ENCODE data around the gene SLC35F2.

SLC35F2 gene

GRCh38 chr11:107787733-107788132 lies 70.9 kb downstream of the SLC35F2 start:
- no peaks in the 10 kb centered on the region for H3K27me3 ChIP-seq
- no peak for DNase-seq
- no peak for TF ChIP-seq CTCF (IDR thresholded peaks at IDR 0.05; ENCODE audit: low read depth, low read length)

GRCh38 chr11:107785401-107785800 lies 73.2 kb downstream of the SLC35F2 start:
- H3K4me3 ChIP-seq (ENCODE audit: low read depth, low read length), result no peak overlapping the region
- DNase-seq, result no peak
- no peak for TF ChIP-seq CTCF (IDR thresholded peaks at IDR 0.05; ENCODE audit: low read depth, low read length)
- H3K27me3 ChIP-seq, result no peaks in the 10 kb centered on the region
- no peaks in the 10 kb centered on the region for H3K36me3 ChIP-seq
- no peaks in the 10 kb centered on the region for H3K4me1 ChIP-seq
- no peaks in the 10 kb centered on the region for H3K9me3 ChIP-seq

More at GRCh38 chr11:107787733-107788132, 70.9 kb downstream of the SLC35F2 start:
- no peaks in the 10 kb centered on the region for H3K9me3 ChIP-seq
- no peaks in the 10 kb centered on the region for H3K4me1 ChIP-seq
- H3K4me3 ChIP-seq (ENCODE audit: low read depth, low read length), result no peak overlapping the region
- no peaks in the 10 kb centered on the region for H3K36me3 ChIP-seq

GRCh38 chr11:107783121-107783520 lies 75.5 kb downstream of the SLC35F2 start:
- TF ChIP-seq CTCF (IDR thresholded peaks at IDR 0.05; ENCODE audit: low read depth, low read length), result no peak
- Histone ChIP-seq H3K4me1 (no peaks in the 10 kb centered on the region), H3K36me3 (no peaks in the 10 kb centered on the region), H3K27me3 (peaks cover 3% of the 10 kb centered on the region; the same call in 1 of the 2 replicates), H3K4me3 (ENCODE audit: low read depth, low read length) (no peak overlapping the region), H3K9me3 (no peaks in the 10 kb centered on the region)
- DNase-seq, result no peak

- no peak overlapping the region for H3K4me3 ChIP-seq (ENCODE audit: low read depth, low read length)
- no peaks in the 10 kb centered on the region for H3K9me3 ChIP-seq
- no peak for DNase-seq
- peaks cover 3% of the 10 kb centered on the region; the same call in 1 of the 2 replicates for H3K27me3 ChIP-seq
- peak; percentile 19; the same call in 1 of the 2 replicates for TF ChIP-seq CTCF (IDR thresholded peaks at IDR 0.05; ENCODE audit: low read depth, low read length)
- no peaks in the 10 kb centered on the region for H3K4me1 ChIP-seq
- no peaks in the 10 kb centered on the region for H3K36me3 ChIP-seq
Measured at GRCh38 chr11:107780775-107781174, 77.8 kb downstream of the SLC35F2 start.

GRCh38 chr11:107780136-107780535 lies 78.5 kb downstream of the SLC35F2 start:
- peaks cover 3% of the 10 kb centered on the region; the same call in 1 of the 2 replicates for H3K27me3 ChIP-seq
- no peak for TF ChIP-seq CTCF (IDR thresholded peaks at IDR 0.05; ENCODE audit: low read depth, low read length)
- no peak for DNase-seq
- no peaks in the 10 kb centered on the region for H3K9me3 ChIP-seq
- no peaks in the 10 kb centered on the region for H3K36me3 ChIP-seq
- no peak overlapping the region for H3K4me3 ChIP-seq (ENCODE audit: low read depth, low read length)
- H3K4me1 ChIP-seq, result no peaks in the 10 kb centered on the region

- no peak for TF ChIP-seq CTCF (IDR thresholded peaks at IDR 0.05; ENCODE audit: low read depth, low read length)
- H3K27me3 ChIP-seq, result peaks cover 3% of the 10 kb centered on the region; the same call in 1 of the 2 replicates
- H3K36me3 ChIP-seq, result no peaks in the 10 kb centered on the region
- no peak for DNase-seq
- no peaks in the 10 kb centered on the region for H3K4me1 ChIP-seq
- no peak overlapping the region for H3K4me3 ChIP-seq (ENCODE audit: low read depth, low read length)
- H3K9me3 ChIP-seq, result no peaks in the 10 kb centered on the region
Measured at GRCh38 chr11:107778839-107779517, 79.6 kb downstream of the SLC35F2 start.
